ENCODE data around the gene GJD4. TPM values are rescaled to one million over a fixed set of nuclear protein-coding genes. Genes with fewer than 3 reads are reported as not detected.

GJD4 gene, protein sequence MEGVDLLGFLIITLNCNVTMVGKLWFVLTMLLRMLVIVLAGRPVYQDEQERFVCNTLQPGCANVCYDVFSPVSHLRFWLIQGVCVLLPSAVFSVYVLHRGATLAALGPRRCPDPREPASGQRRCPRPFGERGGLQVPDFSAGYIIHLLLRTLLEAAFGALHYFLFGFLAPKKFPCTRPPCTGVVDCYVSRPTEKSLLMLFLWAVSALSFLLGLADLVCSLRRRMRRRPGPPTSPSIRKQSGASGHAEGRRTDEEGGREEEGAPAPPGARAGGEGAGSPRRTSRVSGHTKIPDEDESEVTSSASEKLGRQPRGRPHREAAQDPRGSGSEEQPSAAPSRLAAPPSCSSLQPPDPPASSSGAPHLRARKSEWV
- total RNA-seq (not detected), polyA plus RNA-seq (not detected), total RNA-seq (0 reads per million in 6 experiments)

GRCh38 chr10:35605191-35605590 is at the start of gene GJD4:
GJD4 (plus strand) TSS chr10:35605341; CDS start chr10:35605568, 227 bp downstream.
- peaks cover 0 to 19% (median 7%) of the 10 kb centered on the region in 3 donors for H3K36me3 Mint-ChIP-seq
- no peak for DNase-seq
- peaks cover 2 to 7% (median 6%) of the 10 kb centered on the region in 4 donors for H3K4me1 Mint-ChIP-seq
- no peak within 1 kb of the TSS for H3K27ac Mint-ChIP-seq
- no peak within 1 kb of the TSS for H3K4me3 Mint-ChIP-seq
- no peak for ATAC-seq
- POLR2A ChIA-PET, result no interaction called here
- H3K27me3 Mint-ChIP-seq, result peaks cover 20 to 69% (median 55%) of the 10 kb centered on the region in 5 donors
- H3K9me3 Mint-ChIP-seq, result peaks cover 0 to 24% (median 3%) of the 10 kb centered on the region in 9 donors

GRCh38 chr10:35555962-35556930 is 48.9 kb upstream of the GJD4 start:
- peaks cover 11 to 19% (median 12%) of the 10 kb centered on the region in 4 donors for H3K4me1 Mint-ChIP-seq
- no peaks in the 10 kb centered on the region for H3K9me3 Mint-ChIP-seq
- no peak for DNase-seq
- H3K4me3 Mint-ChIP-seq, result no peak overlapping the region
- ATAC-seq, result no peak
- POLR2A ChIA-PET, result no interaction called here
- H3K27me3 Mint-ChIP-seq, result no peaks in the 10 kb centered on the region
- H3K36me3 Mint-ChIP-seq, result peaks cover 0 to 73% (median 21%) of the 10 kb centered on the region in 3 donors
- peak overlapping the region in 3 of 10 donors; percentile 27 to 75 (median 31) for H3K27ac Mint-ChIP-seq

GRCh38 chr10:35558276-35558675 is 46.9 kb upstream of the GJD4 start:
- Mint-ChIP-seq H3K27ac (peak overlapping the region in 5 of 10 donors; percentile 19 to 73 (median 49)), H3K4me1 (peaks cover 8 to 16% (median 14%) of the 10 kb centered on the region in 4 donors), H3K36me3 (peaks cover 4 to 59% (median 20%) of the 10 kb centered on the region in 3 donors), H3K27me3 (no peaks in the 10 kb centered on the region), H3K4me3 (no peak overlapping the region), H3K9me3 (no peaks in the 10 kb centered on the region)
- ATAC-seq (no peak), DNase-seq (no peak)
- POLR2A ChIA-PET, result no interaction called here

- Mint-ChIP-seq H3K9me3 (no peaks in the 10 kb centered on the region), H3K36me3 (peaks cover 4 to 52% (median 18%) of the 10 kb centered on the region in 3 donors)
- POLR2A ChIA-PET, result no interaction called here
Observed at GRCh38 chr10:35559416-35559815, 45.7 kb upstream of the GJD4 start.

GRCh38 chr10:35561715-35562114 is 43.4 kb upstream of the GJD4 start:
- Mint-ChIP-seq H3K9me3 (no peaks in the 10 kb centered on the region), H3K27me3 (no peaks in the 10 kb centered on the region), H3K27ac (peak overlapping the region in 5 of 10 donors; percentile 10 to 81 (median 47)), H3K36me3 (peaks cover 10 to 51% (median 22%) of the 10 kb centered on the region in 3 donors), H3K4me3 (no peak overlapping the region), H3K4me1 (peaks cover 11 to 18% (median 15%) of the 10 kb centered on the region in 4 donors)
- DNase-seq (no peak), ATAC-seq (no peak)
- POLR2A ChIA-PET, result no interaction called here

More at GRCh38 chr10:35559416-35559815, 45.7 kb upstream of the GJD4 start:
- ATAC-seq (no peak), DNase-seq (no peak)
- Mint-ChIP-seq H3K4me1 (peaks cover 10 to 18% (median 14%) of the 10 kb centered on the region in 4 donors), H3K27ac (peak overlapping the region in 3 of 10 donors; percentile 27 to 77 (median 37)), H3K27me3 (no peaks in the 10 kb centered on the region), H3K4me3 (no peak overlapping the region)

DNA sequence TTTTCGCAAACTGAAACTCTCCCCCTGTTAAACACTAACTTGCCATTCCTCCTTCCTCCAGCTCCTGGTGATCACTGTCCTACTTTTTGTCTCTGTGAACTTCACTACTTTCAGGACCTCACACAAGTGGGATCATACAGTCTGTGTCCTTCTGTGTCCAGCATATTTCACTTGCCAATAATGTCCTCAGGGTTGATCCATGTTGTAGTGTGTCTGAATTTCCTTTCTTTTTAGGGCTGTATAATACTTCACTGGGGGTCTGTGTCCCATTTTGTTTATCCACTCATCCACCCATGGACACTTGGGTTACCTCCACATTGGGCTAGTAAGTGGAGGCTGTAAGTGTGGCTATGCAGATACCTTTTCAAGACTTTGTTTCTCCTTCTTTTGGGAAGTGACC is 42.7 kb upstream of the GJD4 start:
- Mint-ChIP-seq H3K27me3 (no peaks in the 10 kb centered on the region), H3K27ac (peak overlapping the region in 4 of 10 donors; percentile 1 to 10 (median 7)), H3K36me3 (peaks cover 10 to 54% (median 23%) of the 10 kb centered on the region in 3 donors), H3K9me3 (no peaks in the 10 kb centered on the region), H3K4me1 (peaks cover 11 to 18% (median 15%) of the 10 kb centered on the region in 4 donors), H3K4me3 (no peak overlapping the region)
- ATAC-seq (no peak), DNase-seq (no peak)
- POLR2A ChIA-PET, result no interaction called here

- Mint-ChIP-seq H3K36me3 (peaks cover 10 to 54% (median 25%) of the 10 kb centered on the region in 3 donors), H3K4me3 (no peak overlapping the region), H3K27ac (peak overlapping the region in 2 of 10 donors; percentile 68 to 85), H3K9me3 (no peaks in the 10 kb centered on the region), H3K4me1 (peaks cover 11 to 18% (median 13%) of the 10 kb centered on the region in 4 donors), H3K27me3 (no peaks in the 10 kb centered on the region)
- DNase-seq (peak in 8 of 10 donors; percentile 4 to 43 (median 28)), ATAC-seq (peak in 1 of 2 donors; percentile 47)
- POLR2A ChIA-PET, result no interaction called here
Observed at GRCh38 chr10:35563261-35563891, 41.8 kb upstream of the GJD4 start.

- Mint-ChIP-seq H3K9me3 (no peaks in the 10 kb centered on the region), H3K4me1 (peaks cover 6 to 13% (median 11%) of the 10 kb centered on the region in 4 donors), H3K4me3 (no peak overlapping the region), H3K27me3 (no peaks in the 10 kb centered on the region), H3K36me3 (peaks cover 10 to 54% (median 33%) of the 10 kb centered on the region in 3 donors), H3K27ac (peak overlapping the region in 6 of 10 donors; percentile 34 to 77 (median 66))
- no peak for DNase-seq
- ATAC-seq, result peak in 1 of 2 donors; percentile 27
- POLR2A ChIA-PET, result no interaction called here
Observed at GRCh38 chr10:35564341-35564968, 40.7 kb upstream of the GJD4 start.

- Mint-ChIP-seq H3K9me3 (no peaks in the 10 kb centered on the region), H3K4me1 (peaks cover 6 to 13% (median 9%) of the 10 kb centered on the region in 4 donors), H3K27ac (peak overlapping the region in 4 of 10 donors; percentile 38 to 51 (median 44)), H3K4me3 (no peak overlapping the region), H3K36me3 (peaks cover 10 to 55% (median 35%) of the 10 kb centered on the region in 3 donors), H3K27me3 (no peaks in the 10 kb centered on the region)
- POLR2A ChIA-PET, result no interaction called here
- no peak for ATAC-seq
- no peak for DNase-seq
Observed at GRCh38 chr10:35565602-35566081, 39.5 kb upstream of the GJD4 start.

GRCh38 chr10:35567951-35568350 is 37.2 kb upstream of the GJD4 start:
- Mint-ChIP-seq H3K9me3 (no peaks in the 10 kb centered on the region), H3K4me3 (no peak overlapping the region), H3K4me1 (peaks cover 5 to 13% (median 7%) of the 10 kb centered on the region in 4 donors), H3K36me3 (peaks cover 11 to 73% (median 39%) of the 10 kb centered on the region in 3 donors), H3K27me3 (no peaks in the 10 kb centered on the region), H3K27ac (peak overlapping the region in 1 of 10 donors; percentile 4)
- no peak for DNase-seq
- ATAC-seq, result no peak
- POLR2A ChIA-PET, result no interaction called here

- ATAC-seq (no peak), DNase-seq (no peak)
- Mint-ChIP-seq H3K27ac (peak overlapping the region in 3 of 10 donors; percentile 4 to 24 (median 10)), H3K36me3 (peaks cover 11 to 75% (median 44%) of the 10 kb centered on the region in 3 donors), H3K27me3 (no peaks in the 10 kb centered on the region), H3K9me3 (no peaks in the 10 kb centered on the region), H3K4me1 (peaks cover 0 to 10% (median 4%) of the 10 kb centered on the region in 4 donors), H3K4me3 (no peak overlapping the region)
- POLR2A ChIA-PET, result no interaction called here
Observed at GRCh38 chr10:35568483-35569015, 36.6 kb upstream of the GJD4 start.
